ENCODE data around the gene GPR148.
"Not testable (repeated sequence)": the region's sequence is repeated elsewhere in the genome, so short reads cannot be mapped to it uniquely, and the experiment has no call there.

Gene GPR148, protein sequence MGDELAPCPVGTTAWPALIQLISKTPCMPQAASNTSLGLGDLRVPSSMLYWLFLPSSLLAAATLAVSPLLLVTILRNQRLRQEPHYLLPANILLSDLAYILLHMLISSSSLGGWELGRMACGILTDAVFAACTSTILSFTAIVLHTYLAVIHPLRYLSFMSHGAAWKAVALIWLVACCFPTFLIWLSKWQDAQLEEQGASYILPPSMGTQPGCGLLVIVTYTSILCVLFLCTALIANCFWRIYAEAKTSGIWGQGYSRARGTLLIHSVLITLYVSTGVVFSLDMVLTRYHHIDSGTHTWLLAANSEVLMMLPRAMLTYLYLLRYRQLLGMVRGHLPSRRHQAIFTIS

DNA sequence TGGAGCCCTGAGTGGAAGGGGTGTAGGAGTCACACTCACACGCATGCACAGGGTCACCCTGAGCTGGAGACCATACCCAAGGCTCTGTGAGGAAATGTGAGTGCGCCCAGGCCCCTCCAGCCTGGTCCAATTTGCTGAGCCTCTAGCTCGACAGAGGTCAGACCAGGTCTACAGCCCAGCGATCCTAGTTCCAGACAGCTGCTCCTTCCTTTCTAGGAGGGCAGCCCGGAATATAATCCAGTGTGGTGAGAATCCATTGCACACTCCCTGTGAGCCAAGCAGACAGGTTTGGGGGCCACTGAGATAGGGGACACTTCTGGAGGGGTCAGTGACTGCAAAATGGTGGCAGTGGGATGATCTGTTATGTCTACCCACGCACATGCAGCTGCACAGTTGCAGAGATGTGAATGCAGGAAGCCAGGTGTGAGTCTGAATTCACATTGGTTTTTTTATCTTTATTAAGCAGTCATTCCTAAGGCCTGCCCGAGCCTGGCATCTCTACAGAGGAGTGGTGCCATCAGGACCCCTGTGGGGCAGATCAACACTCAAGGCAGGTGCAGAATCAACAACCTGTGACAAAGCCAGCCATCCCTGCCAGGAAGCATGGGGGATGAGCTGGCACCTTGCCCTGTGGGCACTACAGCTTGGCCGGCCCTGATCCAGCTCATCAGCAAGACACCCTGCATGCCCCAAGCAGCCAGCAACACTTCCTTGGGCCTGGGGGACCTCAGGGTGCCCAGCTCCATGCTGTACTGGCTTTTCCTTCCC is at the start of gene GPR148:
Gene GPR148, plus strand, starts transcription at position 522 of the 768 bp plus-strand sequence. Its CDS starts 82 bp downstream, at position 604.
- no peak for DNase-seq (ENCODE audit: low read depth, low spot score)

DNA sequence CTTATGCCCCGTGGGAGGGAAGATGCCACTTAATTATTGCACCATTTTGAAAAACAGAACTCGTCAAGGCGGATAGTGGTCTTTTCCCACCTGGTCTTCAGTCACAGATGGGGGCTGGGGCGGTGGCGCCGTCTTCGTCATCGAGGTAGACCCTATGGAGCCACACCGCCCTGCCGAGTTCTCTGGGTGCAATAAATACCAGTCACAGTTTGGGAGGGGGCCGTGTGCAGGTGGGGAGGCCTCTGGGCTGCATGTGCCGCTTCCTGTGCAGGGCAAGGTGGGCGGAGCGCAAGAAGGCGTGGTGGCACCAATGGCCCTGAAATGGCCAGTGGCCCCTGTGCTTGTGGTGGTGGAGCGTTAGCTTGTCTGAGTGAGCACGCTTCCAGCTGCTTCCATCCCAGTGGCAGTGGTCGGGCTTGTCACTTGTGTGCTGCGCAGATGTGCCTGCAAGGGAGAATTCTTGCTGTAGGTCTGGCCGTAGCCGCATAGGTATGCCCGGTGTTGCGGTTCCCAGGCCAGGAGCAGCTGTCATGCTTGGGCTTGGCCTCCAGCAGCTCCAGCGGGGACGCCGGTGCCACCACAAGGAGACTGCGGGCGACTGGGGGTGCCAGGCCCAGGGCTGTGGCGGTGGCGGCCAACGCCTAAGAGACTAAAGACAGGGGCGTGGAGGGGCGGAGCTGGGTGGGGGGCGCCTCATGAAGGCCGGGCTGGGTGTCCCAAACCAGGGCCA is 36.7 kb upstream of the GPR148 start:
- DNase-seq (ENCODE audit: low read depth, low spot score) = not testable (repeated sequence)

DNA sequence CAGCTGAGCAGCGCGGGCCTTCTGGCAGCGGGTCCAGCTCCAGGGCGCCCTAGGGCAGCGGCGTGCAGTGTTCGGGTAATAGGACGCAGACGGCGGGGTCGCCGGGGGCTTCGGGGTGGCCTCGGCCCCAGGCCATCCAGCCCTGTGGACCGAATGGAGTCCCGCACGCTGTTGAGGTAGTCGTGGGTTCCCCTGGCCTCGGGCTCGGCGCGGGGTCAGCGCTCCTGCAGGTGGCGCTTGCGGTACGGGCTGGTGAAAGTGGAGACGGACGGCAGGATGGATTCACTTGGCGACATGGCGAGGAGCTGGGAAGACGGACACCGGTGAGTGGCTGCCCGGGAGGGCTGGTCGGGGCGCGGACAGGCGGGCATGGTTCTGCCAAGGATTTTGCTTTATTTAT is 35.4 kb upstream of the GPR148 start:
- DNase-seq (ENCODE audit: low read depth, low spot score) = peak; percentile 84

DNA sequence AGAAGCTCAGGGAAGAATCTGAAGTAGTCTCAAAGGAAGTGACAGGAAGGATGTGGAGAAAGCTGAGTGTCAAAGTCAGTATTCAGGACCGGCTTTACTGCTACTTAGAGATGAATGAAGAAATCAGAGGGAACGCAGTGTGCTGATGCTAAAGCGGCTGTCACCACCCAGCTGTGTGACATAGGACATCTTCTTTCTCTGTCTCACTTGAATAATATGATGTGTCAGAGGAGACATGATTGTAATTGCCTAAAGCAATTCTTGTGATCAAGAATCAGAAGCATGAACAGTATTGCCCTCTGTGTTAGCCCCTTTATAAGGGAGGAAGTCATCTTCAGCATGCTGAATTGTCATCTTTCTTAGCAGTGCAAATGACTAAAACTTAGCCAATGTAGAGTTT is 25.6 kb upstream of the GPR148 start:
- not testable (repeated sequence) for DNase-seq (ENCODE audit: low read depth, low spot score)

DNA sequence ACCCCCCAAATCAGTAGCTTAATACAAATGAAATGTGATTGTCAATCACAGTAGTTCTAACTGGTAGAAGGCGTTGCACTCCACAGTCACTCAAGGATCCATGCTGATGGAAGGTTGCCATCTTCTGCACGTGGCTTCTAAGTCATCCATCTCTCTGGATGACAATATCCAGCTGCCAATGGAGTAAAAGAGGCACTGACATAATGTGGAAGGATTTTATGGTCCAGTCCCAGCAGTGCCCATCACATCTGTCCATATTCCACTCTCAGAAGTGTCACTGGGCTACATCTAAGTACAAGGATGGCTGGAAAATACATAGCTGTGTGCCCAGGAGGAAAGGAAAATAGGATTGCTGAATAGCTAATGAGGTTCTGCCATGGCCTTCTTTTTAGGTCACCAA is 14.1 kb upstream of the GPR148 start:
- DNase-seq (ENCODE audit: low read depth, low spot score) = not testable (repeated sequence)

DNA sequence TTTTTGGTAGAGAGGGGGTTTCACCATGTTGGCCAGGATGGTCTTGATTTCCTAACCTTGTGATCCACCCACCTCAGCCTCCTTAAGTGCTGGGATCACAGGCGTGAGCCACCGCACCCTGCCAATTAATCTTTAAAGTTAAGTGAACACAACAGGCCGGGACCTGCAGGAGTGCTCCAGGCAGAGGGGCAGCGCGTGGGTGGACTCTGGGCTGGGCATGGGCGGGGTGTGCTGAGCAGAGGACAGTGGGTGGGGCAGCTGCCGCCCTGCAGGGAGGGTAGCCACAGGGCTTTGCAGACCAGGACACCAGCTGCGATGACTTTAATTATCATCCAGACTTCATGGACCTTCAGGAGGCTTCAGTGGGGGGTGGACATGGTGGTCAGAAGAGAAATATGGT is 8.8 kb upstream of the GPR148 start:
- DNase-seq (ENCODE audit: low read depth, low spot score) = no peak

DNA sequence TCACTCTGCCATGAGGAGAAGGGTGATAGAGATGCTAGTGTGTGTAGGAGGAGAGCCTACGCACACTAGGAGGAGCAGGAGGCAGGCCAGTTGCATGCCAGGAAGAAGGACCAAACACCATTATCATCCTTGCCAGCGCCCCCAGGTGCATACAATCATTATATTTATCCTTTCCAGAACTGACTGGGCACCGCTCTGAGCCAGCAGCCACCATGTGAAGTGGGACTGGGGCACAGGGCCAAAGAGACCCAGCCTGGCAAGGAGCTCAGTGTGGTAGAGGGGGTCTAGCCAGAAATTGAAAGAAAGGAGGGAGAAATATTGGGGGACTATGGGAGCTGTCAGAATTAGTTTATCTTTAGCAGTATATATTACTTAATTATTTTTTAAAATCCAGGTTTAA is 8.3 kb upstream of the GPR148 start:
- DNase-seq (ENCODE audit: low read depth, low spot score) = no peak

DNA sequence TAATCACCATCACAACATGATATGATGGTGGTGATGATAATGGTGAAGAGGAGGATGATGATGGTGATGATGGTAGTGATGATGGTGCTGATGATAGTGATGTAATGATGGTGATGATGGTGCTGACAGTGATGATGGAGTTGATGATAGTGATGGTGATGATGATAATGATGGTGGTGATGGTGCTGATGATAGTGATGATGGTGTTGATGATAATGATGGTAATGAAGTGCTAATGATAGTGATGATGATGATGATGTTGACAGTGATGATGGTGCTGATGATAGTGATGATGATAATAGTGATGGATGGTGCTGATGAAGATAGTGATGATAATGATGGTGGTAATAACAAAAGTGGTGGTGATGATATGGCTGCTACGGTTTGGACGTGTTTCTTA is 4.4 kb upstream of the GPR148 start:
- DNase-seq (ENCODE audit: low read depth, low spot score) = no peak

DNA sequence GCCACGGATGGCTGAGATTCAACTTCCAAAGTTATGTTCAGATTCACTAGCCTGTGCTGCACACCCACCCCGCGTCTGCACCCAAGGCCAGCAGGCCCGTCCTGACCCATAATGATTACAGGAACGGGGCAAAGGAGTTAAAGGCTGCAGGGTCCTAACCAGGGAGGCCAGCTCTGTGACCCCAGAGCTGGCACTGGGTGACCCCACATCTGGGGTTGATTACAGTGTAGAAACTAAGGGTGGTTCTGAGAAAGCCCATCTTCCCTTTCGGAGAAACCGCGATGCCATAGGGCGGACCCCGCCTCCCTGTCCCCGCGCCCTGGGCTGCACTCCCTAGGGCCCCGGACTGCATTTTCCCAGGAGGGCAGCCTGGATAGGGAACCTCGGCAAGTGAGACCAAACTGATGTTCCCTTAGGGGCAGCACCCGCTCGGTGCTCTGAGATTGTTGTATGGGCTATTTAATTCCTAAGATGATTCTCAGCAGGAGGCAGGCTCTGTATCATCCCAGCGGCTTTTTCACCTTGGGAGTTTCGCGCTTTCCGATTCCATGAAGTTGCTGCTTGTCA is 2.2 kb upstream of the GPR148 start:
- DNase-seq (ENCODE audit: low read depth, low spot score) = no peak

DNA sequence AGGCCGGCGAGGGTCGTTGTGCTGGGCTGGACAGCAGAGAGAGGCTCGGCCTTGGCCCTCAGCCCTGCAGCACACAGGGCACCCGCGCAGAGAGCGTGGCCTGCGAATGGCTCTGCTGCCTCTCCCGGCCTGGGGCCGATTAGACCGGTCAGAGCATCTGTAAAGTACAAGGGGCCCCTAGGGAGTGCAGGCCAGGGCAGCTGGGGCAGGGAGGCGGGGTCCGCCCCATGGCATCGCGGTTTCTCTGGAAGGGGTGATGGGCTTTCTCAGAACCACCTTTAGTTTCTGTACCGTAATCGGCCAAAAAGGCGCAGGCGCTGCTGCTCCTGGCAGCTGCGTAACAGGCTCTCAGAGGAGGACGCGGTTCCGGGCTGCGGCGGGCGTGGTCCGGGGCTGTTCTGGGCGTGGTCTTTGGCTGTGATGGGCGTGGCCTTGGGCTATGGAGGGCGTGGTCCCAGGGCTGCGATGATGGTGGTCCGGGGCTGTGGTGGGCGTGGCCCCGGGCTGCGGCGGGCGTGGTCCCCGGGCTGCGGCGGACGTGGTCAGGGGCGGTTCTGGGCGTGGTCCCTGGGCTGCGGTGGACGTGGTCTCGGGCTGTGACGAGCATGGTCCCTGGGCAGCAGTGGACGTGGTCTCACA is 1.5 kb upstream of the GPR148 start:
- DNase-seq (ENCODE audit: low read depth, low spot score) = peak; percentile 98

DNA sequence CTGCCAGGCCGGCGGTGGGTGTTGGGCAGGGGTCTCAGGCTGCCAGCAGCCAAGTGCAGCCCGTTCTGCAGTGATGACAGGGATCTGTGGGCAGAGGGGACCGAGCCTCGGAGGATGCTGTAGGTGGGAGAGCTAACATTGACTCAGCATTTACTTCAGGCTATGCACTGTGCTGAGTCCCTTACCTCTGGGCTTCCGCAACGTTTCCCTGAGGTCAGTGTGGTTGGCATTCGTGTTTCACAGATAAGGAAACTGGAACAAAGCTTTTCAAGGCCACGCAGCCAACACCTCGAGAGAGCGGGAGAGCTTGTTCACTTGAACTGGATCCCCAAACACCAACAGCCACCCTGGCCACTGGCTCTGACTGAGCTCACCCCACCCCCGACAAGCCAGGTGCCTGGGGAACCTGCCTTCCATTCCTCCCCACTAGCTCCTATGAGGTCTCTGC is 839 bp upstream of the GPR148 start:
- DNase-seq (ENCODE audit: low read depth, low spot score) = no peak

DNA sequence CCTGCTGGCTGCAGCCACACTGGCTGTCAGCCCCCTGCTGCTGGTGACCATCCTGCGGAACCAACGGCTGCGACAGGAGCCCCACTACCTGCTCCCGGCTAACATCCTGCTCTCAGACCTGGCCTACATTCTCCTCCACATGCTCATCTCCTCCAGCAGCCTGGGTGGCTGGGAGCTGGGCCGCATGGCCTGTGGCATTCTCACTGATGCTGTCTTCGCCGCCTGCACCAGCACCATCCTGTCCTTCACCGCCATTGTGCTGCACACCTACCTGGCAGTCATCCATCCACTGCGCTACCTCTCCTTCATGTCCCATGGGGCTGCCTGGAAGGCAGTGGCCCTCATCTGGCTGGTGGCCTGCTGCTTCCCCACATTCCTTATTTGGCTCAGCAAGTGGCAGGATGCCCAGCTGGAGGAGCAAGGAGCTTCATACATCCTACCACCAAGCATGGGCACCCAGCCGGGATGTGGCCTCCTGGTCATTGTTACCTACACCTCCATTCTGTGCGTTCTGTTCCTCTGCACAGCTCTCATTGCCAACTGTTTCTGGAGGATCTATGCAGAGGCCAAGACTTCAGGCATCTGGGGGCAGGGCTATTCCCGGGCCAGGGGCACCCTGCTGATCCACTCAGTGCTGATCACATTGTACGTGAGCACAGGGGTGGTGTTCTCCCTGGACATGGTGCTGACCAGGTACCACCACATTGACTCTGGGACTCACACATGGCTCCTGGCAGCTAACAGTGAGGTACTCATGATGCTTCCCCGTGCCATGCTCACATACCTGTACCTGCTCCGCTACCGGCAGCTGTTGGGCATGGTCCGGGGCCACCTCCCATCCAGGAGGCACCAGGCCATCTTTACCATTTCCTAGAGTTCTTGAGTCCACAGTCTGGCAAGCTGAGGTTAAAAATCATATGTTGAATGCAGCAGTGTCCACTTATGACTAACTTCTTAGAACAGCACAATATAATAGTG is 741 bp downstream of the GPR148 start:
- DNase-seq (ENCODE audit: low read depth, low spot score) = no peak

DNA sequence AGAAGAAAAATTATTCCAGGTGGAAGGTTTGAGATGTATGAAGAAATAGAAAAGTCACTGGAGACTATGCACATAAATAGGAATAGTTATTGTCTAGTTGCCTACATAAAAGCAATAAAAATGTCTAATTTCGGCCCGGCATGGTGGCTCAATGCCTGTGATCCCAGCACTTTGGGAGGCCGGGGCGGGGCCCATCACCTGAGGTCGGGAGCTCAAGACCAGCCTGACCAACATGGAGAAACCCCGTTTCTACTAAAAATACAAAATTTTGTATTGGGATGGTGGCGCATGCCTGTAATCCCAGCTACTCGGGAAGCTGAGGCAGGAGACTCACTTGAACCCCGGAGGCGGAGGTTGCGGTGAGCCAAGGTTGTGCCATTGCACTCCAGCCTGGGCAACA is 3.4 kb downstream of the GPR148 start:
- DNase-seq (ENCODE audit: low read depth, low spot score) = not testable (repeated sequence)

DNA sequence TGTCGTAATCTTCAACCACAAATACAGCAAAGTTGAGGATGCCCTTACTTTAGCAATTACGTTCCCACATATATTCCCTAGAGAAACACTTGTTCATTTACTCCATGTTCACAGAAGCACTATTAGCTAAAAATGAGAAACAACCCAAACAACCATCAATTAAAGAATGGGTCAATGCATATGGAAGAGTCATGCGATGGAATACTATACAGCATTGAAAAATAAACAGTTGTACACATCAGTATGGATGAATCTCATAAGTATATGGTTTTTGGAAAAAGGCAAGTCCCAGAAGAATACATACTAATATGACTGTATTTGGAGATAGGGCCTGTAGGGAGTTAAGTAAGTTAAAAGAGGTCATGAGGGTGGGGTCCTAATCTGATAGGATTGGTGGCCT is 6.3 kb downstream of the GPR148 start:
- no peak for DNase-seq (ENCODE audit: low read depth, low spot score)

DNA sequence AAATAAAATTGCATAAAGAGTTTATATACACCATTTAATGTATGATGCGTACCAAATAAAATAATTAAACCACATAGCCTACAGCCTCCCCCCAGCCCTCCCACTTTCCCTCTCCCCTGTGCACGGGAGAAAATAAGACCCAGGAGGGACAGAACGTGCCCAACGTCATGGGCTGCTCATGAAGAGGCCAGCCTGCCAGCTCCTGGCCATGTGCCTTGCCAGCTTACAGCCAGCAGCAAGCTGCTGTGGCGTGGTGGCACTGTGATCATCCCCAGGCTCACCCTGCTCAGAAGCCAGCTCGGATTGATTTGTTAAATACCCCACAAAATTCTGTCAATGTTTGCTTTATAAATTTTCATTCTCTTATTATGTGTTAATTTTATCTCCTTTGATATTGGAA is 7.6 kb downstream of the GPR148 start:
- DNase-seq (ENCODE audit: low read depth, low spot score) = no peak

DNA sequence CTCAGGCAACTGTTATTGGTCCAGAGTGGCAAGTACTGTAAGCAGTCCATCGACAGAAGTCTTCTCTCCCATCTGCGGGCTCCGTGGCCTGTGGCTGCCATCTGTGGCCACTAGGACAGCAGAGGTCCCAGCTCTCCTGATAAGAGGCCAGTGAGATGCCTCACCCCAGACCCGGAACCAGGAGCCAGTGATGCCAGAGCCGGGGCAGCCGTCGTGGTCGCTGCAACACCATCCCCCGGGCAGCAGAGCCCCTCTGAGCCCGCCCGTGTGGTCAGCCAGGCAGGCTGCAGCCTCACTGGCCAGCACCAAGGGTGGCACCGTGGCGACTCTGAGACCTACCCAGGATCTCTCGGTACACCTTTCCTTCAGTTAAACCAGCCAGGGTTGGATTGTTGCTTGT is 8.7 kb downstream of the GPR148 start:
- DNase-seq (ENCODE audit: low read depth, low spot score) = no peak

DNA sequence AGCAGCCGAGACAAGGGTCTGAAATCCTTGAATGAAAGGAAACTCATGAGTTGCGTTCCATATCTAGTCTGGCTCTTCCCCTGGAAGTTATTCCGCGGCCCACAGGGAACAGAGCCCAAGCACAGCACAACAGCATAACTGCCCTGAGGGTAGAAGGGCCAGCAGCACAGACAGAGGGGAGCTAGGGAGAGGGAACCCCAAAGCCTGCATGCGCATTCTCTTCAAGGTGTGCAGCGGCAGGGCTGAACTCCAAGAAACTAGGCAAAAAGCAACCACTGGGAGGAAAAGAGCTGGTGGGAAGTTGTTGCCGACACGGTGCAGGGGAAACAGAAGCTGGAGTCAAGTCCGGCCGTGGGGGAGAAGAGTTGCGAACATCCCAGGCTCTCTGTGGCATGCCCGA is 11.8 kb downstream of the GPR148 start:
- no peak for DNase-seq (ENCODE audit: low read depth, low spot score)

DNA sequence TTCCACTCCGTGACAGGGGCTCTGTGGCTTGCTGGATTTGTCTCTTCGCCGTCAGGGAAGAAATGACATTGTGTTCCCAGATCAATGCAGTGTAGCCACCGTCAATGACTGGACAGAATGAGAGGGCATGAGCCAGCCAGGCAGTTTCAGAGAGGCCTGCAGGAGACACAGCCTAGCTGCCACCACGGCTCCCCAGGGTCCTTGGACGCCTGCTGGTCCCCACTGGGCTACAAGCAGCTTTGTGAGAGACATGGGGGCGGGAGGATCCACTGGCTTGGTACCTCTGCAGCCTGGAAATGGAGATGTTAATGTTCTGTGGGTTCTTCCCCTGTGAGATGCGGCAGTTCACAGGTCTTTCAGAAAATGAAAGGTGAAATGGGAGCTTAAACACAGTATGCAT is 14.4 kb downstream of the GPR148 start:
- no peak for DNase-seq (ENCODE audit: low read depth, low spot score)

DNA sequence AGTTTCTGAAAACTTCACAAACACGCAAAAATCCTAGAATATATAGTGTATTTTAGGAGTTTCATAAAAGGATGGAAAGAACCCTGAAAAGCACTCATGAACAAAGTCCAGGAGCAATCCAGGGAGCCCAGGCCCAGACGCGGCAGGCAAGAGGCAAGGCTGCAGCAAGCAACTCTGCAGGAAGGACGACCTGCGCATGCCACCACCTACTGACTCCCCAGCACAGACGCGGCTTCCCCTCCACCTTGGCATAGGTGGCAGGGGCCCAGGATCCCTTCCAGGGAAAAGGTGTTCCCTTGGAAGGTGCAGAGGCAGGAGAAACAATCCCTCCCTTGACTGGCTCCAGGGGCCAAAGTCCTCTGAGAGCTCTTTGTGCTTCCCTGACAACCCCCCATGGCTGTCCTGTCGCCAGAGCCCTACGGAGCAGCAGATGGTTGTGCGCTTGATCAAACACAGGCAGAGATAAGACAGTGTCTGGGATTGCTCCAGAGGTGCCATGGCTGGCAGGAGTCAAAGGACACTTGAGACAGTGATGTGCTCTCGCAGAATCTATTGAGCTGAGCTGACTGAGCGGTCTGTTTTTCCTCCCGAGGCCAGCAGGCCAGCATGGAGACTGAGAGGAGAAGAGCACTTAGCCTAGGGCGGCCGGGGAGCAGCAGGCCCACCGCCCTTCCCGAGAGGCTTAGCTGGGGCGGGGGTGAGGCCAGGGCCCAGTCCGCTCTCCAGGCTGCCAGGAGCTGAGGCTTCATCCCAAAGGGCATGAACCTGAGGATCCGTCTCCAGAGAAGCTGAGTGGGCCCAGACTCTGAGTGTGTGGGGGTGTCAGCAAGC is 15.6 kb downstream of the GPR148 start:
- peak; percentile 92 for DNase-seq (ENCODE audit: low read depth, low spot score)
